GM12892 (cell line): ENCODE measurements around the gene NCDN.

Experiments used
- POLR2A ChIP-seq: IDR thresholded peaks from 2 replicates; pipeline ENCODE4 v1.6.1; 2011; ENCODE audit warnings: low read depth, low read length, control low read depth
- TAF1 ChIP-seq: IDR thresholded peaks from 2 replicates; pipeline ENCODE4 v1.6.1; 2011; ENCODE audit warnings: low read depth, mild to moderate bottlenecking, control low read depth, low read length, borderline replicate concordance

- TF ChIP-seq POLR2A (no peak), TAF1 (no peak)
Observed at GRCh38 chr1:35572296-35572695, 14.7 kb downstream of the NCDN start.
